ENCODE data around the gene BRME1.
"Not testable (repeated sequence)": the region's sequence is repeated elsewhere in the genome, so short reads cannot be mapped to it uniquely, and the experiment has no call there.

The BRME1 gene

DNA sequence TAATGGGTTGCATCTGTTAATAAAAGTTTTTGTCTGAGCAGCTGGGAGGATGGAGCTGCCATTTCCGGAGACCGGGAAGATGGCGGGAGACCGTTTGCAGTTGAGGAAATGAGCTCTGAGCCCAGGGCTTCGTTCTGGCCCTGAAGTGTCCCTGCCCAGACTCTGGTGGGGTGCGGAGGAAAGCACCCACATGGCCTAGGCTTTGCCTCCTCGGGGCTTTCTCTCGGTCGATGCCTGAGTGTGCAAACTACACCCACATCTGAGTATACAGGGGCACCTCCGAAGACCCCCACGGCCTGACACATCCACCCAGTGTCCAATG, 44.6 kb downstream of the BRME1 start:
- peak overlapping the region; percentile 95; the same call in 1 of the 2 replicates for H3K4me2 ChIP-seq
- H3K4me3 ChIP-seq (IDR thresholded peaks at IDR 0.05; ENCODE audit: insufficient read depth, low read depth, low read length) = no peak overlapping the region
- no peaks in the 10 kb centered on the region for H4K20me1 ChIP-seq (ENCODE audit: insufficient read depth)
- no peak overlapping the region for H3K27ac ChIP-seq
- H3K79me2 ChIP-seq (ENCODE audit: insufficient read depth, low read depth) = no peaks in the 10 kb centered on the region
- peaks cover 26% of the 10 kb centered on the region; the same call in 1 of the 2 replicates for H3K27me3 ChIP-seq (ENCODE audit: insufficient read depth, low read depth)
- H3K4me1 ChIP-seq (ENCODE audit: low read depth, poor library complexity, severe bottlenecking) = peaks cover 9% of the 10 kb centered on the region
- TF ChIP-seq, protein P1, sequence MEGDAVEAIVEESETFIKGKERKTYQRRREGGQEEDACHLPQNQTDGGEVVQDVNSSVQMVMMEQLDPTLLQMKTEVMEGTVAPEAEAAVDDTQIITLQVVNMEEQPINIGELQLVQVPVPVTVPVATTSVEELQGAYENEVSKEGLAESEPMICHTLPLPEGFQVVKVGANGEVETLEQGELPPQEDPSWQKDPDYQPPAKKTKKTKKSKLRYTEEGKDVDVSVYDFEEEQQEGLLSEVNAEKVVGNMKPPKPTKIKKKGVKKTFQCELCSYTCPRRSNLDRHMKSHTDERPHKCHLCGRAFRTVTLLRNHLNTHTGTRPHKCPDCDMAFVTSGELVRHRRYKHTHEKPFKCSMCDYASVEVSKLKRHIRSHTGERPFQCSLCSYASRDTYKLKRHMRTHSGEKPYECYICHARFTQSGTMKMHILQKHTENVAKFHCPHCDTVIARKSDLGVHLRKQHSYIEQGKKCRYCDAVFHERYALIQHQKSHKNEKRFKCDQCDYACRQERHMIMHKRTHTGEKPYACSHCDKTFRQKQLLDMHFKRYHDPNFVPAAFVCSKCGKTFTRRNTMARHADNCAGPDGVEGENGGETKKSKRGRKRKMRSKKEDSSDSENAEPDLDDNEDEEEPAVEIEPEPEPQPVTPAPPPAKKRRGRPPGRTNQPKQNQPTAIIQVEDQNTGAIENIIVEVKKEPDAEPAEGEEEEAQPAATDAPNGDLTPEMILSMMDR (conservative IDR thresholded peaks at IDR 0.05; ENCODE audit: low read depth, low read length) = no peak
- H2AFZ ChIP-seq (ENCODE audit: low read depth) = peak overlapping the region; percentile 98
- H3K9ac ChIP-seq = no peak overlapping the region
- H3K36me3 ChIP-seq (ENCODE audit: insufficient read depth) = no peaks in the 10 kb centered on the region

DNA sequence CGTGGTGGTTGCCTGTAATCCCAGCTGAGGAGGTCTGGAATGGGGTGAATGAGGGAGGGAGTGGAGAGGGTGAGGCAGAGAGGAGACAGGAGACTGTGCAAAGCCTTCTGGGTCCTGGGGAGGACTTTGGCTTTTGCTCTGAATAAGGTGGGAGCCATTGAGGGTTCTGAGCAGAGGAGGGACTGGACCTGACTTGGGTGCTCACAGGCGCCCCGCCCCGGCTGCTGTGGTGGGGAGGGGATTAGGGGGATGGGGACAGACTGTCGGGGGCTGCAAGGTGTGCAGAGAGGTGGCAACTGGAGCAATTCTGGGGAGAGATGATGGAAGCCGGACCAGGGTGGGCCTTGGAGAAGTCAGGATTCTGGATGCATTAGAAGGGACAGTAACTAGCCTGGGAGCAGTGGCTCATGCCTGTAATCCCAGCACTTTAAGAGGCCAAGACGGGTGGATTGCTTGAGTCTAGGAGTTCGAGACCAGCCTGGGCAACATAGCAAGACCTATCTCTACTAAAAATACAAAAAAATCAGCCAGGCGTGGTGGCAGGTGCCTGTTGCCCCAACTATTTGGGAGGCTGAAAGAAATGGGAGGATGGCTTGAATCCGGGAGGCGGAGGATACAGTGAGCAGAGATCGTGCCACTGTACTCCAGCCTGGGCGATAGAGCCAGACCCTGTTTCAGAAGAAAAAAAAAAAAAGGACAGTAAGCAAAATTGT, 45.1 kb downstream of the BRME1 start:
- TF ChIP-seq, protein P1 (conservative IDR thresholded peaks at IDR 0.05; ENCODE audit: low read depth, low read length) = no peak
- Histone ChIP-seq H3K27me3 (ENCODE audit: insufficient read depth, low read depth) (peaks cover 21% of the 10 kb centered on the region; the same call in 1 of the 2 replicates), H3K4me3 (IDR thresholded peaks at IDR 0.05; ENCODE audit: insufficient read depth, low read depth, low read length) (no peak overlapping the region), H3K27ac (no peak overlapping the region), H3K4me2 (no peak overlapping the region), H3K4me1 (ENCODE audit: low read depth, poor library complexity, severe bottlenecking) (peaks cover 9% of the 10 kb centered on the region), H3K79me2 (ENCODE audit: insufficient read depth, low read depth) (no peaks in the 10 kb centered on the region), H2AFZ (ENCODE audit: low read depth) (no peak overlapping the region), H4K20me1 (ENCODE audit: insufficient read depth) (no peaks in the 10 kb centered on the region), H3K9ac (no peak overlapping the region), H3K36me3 (ENCODE audit: insufficient read depth) (no peaks in the 10 kb centered on the region)

DNA sequence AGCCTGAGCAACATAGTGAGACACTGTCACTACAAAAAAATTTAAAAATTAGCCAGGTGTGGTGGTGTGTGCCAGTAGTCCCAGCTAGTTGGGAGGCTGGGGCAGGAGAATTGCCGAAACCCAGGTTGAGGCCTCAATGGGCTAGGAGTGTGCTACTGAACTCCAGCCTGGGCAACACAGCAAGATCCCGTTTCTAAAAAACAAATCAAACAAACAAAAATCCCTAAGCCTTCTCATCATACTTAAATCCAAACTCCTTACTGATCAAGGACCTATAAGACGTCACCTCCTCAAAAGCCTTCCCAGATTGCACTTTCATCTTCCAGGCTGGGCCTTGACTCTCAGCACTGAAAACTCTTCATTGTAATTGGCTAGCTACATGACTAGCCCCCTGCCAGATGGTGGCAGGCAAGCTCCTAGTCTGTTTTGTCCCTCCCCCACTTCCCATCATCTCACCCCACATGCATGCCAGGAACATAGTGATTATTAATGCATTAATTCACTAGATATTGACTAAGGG, 46.5 kb downstream of the BRME1 start:
- H3K79me2 ChIP-seq (ENCODE audit: insufficient read depth, low read depth) = no peaks in the 10 kb centered on the region
- H3K9ac ChIP-seq = no peak overlapping the region
- no peak overlapping the region for H3K4me3 ChIP-seq (IDR thresholded peaks at IDR 0.05; ENCODE audit: insufficient read depth, low read depth, low read length)
- H3K4me1 ChIP-seq (ENCODE audit: low read depth, poor library complexity, severe bottlenecking) = peaks cover 9% of the 10 kb centered on the region
- TF ChIP-seq, protein P1 (conservative IDR thresholded peaks at IDR 0.05; ENCODE audit: low read depth, low read length) = no peak
- H2AFZ ChIP-seq (ENCODE audit: low read depth) = no peak overlapping the region
- no peak overlapping the region for H3K4me2 ChIP-seq
- H4K20me1 ChIP-seq (ENCODE audit: insufficient read depth) = no peaks in the 10 kb centered on the region
- no peaks in the 10 kb centered on the region for H3K36me3 ChIP-seq (ENCODE audit: insufficient read depth)
- peaks cover 13% of the 10 kb centered on the region; the same call in 1 of the 2 replicates for H3K27me3 ChIP-seq (ENCODE audit: insufficient read depth, low read depth)
- no peak overlapping the region for H3K27ac ChIP-seq

DNA sequence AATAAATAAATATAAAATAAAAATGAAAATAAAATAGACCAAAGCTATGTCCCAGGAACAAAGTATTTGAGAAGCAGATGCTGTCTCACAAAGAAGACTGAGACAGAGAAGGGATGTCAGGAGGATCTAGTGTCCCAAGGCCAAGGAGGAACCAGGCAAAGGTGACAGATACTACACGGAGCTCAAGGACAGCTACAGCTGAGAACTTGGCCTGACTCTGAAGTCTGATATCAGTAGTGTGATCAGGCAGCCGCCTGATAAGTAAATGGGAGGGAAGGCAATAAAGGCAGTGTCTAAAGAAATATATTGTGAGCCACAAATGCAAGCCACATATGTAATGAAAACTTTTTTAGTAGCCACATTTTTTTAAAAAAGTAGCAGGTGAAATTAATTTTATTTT, 49.4 kb downstream of the BRME1 start:
- Histone ChIP-seq H3K4me3 (IDR thresholded peaks at IDR 0.05; ENCODE audit: insufficient read depth, low read depth, low read length) (no peak overlapping the region), H3K4me2 (no peak overlapping the region), H3K79me2 (ENCODE audit: insufficient read depth, low read depth) (no peaks in the 10 kb centered on the region), H3K36me3 (ENCODE audit: insufficient read depth) (no peaks in the 10 kb centered on the region), H3K27me3 (ENCODE audit: insufficient read depth, low read depth) (no peaks in the 10 kb centered on the region), H2AFZ (ENCODE audit: low read depth) (no peak overlapping the region), H3K4me1 (ENCODE audit: low read depth, poor library complexity, severe bottlenecking) (peaks cover 3% of the 10 kb centered on the region), H4K20me1 (ENCODE audit: insufficient read depth) (no peaks in the 10 kb centered on the region), H3K9ac (no peak overlapping the region), H3K27ac (no peak overlapping the region)
- TF ChIP-seq, protein P1 (conservative IDR thresholded peaks at IDR 0.05; ENCODE audit: low read depth, low read length) = no peak

DNA sequence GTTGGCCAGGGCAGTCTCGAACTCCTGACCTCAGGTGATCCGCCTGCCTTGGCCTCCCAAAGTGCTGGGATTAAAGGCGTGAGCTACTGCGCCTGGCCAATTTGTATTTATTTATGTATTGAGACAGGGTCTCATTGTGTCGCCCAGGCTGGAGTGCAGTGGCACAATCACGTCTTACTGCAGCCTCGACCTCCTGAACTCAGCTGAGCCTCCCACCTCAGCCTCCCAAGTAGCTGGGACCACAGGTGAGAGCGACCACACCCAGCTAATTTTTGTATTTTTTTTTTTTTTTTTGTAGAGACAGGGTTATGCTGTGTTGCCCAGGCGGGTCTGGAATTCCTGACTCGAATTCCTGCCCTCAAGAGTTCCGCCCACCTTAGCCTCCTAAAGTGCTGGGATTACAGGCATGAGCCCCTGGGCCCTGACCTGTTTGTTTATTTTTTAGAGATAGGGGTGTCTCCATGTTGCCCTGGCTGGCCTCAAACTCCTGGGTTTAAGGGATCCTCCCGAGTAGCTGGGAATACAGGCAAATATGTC, 53.7 kb downstream of the BRME1 start:
- H3K4me1 ChIP-seq (ENCODE audit: low read depth, poor library complexity, severe bottlenecking); H3K27ac ChIP-seq; H3K27me3 ChIP-seq (ENCODE audit: insufficient read depth, low read depth): not testable (repeated sequence)

DNA sequence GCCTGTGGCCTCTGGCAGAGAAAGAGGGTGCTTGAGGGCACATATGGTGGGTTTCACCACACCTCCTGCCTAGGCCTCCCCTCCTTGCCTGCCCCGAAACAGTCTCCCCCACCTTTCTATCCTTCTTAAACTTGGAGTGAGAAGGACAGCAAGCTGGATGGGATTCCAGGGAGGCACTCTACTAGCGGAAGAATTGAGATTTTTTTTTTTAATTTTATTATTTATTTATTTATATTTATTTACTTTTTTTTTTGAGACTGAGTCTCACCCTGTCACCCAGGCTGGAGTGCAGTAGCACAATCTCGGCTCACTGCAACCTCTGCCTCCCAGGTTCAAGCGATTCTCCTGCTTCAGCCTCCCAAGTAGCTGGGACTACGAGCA, 54.2 kb downstream of the BRME1 start:
- not testable (repeated sequence) for H3K79me2 ChIP-seq (ENCODE audit: insufficient read depth, low read depth); H3K36me3 ChIP-seq (ENCODE audit: insufficient read depth); H3K27ac ChIP-seq; H2AFZ ChIP-seq (ENCODE audit: low read depth); H3K4me3 ChIP-seq (IDR thresholded peaks at IDR 0.05; ENCODE audit: insufficient read depth, low read depth, low read length); H3K9ac ChIP-seq; H3K27me3 ChIP-seq (ENCODE audit: insufficient read depth, low read depth); H4K20me1 ChIP-seq (ENCODE audit: insufficient read depth); H3K4me2 ChIP-seq
- H3K4me1 ChIP-seq (ENCODE audit: low read depth, poor library complexity, severe bottlenecking) = peaks cover 14% of the 10 kb centered on the region

More for the DNA sequence above, 53.7 kb downstream of the BRME1 start:
- not testable (repeated sequence) for H3K79me2 ChIP-seq (ENCODE audit: insufficient read depth, low read depth); H3K4me3 ChIP-seq (IDR thresholded peaks at IDR 0.05; ENCODE audit: insufficient read depth, low read depth, low read length); H3K36me3 ChIP-seq (ENCODE audit: insufficient read depth); H3K4me2 ChIP-seq; H4K20me1 ChIP-seq (ENCODE audit: insufficient read depth); H3K9ac ChIP-seq; H2AFZ ChIP-seq (ENCODE audit: low read depth)

Measured in KMS-11 (cell line).